Astrocyte of the cerebellum (primary cell): ENCODE data around the gene CKM.

Source experiments
- DNase-seq: peaks from one replicate; pipeline ENCODE4 v3.0.0-alpha.2; 2011; ENCODE audit warnings: low read depth
- H3K4me3 ChIP-seq: 2 replicates; pipeline ENCODE4 v1.5.1; 2011; ENCODE audit warnings: mild to moderate bottlenecking, low read depth, low read length, moderate library complexity
- CTCF ChIP-seq: IDR thresholded peaks from 2 replicates; pipeline ENCODE4 v1.5.1; 2012; ENCODE audit warnings: low read length, low read depth, moderate library complexity, mild to moderate bottlenecking; ENCODE audit errors: missing control alignments
- in situ Hi-C: cut with HindIII; loops from 2 replicates; pipeline ENCODE4 v1.10.0; 2017; ENCODE audit warnings: low sequenced_read_pairs

Gene CKM

GRCh38 chr19:45362291-45362690 lies 39.6 kb upstream of the CKM start:
- TF ChIP-seq CTCF: no peak
- no peak for DNase-seq
- in situ Hi-C loops: no loop called here
- no peak overlapping the region for H3K4me3 ChIP-seq

- TF ChIP-seq CTCF: no peak
- no peak overlapping the region for H3K4me3 ChIP-seq
- in situ Hi-C loops: no loop called here
- no peak for DNase-seq
These were observed 38.9 kb upstream of the CKM start for GRCh38 chr19:45361608-45362007.

DNA sequence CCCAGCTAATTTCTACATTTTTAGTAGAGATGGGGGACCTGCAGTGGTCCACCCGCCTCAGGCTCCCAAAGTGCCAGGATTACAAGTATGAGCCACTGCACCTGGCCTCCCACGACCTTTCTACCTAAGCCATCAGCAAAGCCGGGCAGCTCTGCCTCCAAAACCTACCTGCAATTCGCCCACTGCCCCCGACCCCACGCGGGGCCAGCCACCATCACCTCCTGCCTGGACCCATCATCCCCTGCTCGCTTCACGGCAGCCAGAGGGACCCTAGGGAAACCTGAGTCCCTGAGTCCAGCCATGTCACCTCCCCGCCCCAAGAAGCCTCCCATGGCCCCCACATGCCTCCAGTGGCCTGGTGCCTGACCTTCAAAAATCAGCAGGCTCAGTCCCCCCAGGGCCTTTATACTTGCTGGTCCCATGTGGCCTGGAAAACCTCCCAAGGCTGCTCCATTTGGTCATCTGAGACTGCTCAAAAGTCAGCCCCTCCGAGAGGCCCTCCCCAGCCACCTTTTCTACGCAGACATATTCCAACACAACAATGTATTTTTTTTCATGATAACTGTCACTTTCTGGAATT lies 35.6 kb upstream of the CKM start:
- H3K4me3 ChIP-seq: no peak overlapping the region
- TF ChIP-seq CTCF: no peak
- DNase-seq: no peak
- in situ Hi-C loops: no loop called here

- no peak overlapping the region for H3K4me3 ChIP-seq
- in situ Hi-C loops: no loop called here
- no peak for TF ChIP-seq CTCF
- DNase-seq: no peak
These were observed 34.7 kb upstream of the CKM start for GRCh38 chr19:45357445-45357783.

DNA sequence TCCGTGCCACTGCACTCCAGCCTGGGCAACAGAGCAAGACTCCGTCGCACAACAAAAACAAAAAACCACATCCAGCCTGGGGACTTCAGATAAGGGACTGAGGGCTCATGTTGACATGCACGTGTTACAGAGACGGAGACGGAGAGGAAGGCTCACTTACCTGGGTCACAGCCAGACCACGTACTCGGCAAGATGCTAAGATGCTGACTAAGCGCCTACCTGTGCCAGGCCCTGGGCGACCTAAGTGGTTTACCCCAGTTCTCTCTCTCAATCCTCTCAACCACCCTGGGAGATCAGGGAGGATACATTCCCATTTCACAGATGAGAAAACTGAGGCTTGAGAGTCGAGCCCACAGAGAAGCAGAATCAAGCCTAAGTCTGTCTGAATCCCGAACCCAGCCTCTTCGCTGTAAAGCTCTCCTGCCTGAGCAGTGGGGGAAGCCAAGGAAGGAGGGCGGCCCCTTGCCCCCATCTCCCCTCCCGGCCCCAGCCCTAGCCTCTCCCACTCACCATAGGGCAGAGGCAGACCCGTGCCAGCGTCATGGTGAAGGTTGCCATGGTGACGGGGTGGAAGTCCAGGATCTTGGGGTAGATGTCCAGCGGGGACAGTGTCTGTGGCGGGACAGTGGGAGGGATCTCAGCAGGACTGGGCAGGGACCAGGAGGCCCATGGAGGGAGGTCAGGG lies 34.2 kb upstream of the CKM start:
- H3K4me3 ChIP-seq: no peak overlapping the region
- DNase-seq: no peak
- in situ Hi-C loops: no loop called here
- no peak for TF ChIP-seq CTCF

GRCh38 chr19:45355910-45356309 lies 33.2 kb upstream of the CKM start:
- in situ Hi-C loops: no loop called here
- no peak for DNase-seq
- H3K4me3 ChIP-seq: no peak overlapping the region
- TF ChIP-seq CTCF: no peak
